Fibroblast of skin of abdomen (primary cell): ENCODE measurements around the gene PSMC5.
"Not testable (repeated sequence)": the region's sequence is repeated elsewhere in the genome, so short reads cannot be mapped to it uniquely, and the experiment has no call there.

Source experiments
- DNase-seq: peaks from one replicate; pipeline ENCODE4 v3.0.0-alpha.2; 2013

The PSMC5 gene

GRCh38 chr17:63840591-63841349 lies 13.5 kb downstream of the PSMC5 start:
- DNase-seq: peak; percentile 20

DNA sequence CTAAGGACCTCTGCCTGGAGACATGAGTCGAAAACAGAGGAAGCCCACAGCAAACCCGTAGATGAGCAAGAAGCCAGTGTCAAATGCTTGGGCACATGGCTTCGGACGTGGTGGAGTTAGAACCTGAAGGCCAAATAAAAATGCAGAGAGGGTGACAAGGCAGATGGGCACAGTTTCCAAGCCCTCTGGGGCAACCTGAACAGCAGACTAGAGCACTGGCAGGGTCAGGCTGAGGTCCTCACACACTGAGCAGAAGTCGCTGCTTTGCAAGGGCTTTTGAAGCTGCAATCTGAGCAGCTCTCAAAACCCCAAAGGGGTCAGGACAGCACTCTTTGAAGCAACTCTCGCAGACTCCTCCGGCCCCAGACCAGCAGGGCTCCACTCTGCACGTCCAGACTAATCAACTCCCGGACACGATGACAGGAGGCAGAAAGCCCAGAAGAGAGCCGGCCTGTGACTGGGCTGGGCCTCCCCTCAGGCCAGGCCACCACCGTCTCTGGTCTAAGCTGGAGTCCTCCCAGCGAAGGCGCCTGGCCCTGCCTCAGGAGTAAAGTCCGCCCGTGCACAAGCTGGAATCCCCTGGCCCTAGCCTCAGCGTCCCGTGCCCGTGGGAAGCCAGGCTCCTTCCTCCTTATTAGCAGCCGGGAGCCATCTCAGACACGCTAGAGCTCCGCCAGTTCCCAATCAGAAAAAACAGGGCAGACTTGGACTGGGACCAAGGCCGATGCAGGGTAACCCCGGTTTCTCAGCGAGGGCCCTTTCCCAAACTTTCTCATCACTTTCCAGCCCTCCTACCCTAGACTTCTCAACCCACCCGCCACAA lies 14.3 kb downstream of the PSMC5 start:
- DNase-seq: peak; percentile 18

DNA sequence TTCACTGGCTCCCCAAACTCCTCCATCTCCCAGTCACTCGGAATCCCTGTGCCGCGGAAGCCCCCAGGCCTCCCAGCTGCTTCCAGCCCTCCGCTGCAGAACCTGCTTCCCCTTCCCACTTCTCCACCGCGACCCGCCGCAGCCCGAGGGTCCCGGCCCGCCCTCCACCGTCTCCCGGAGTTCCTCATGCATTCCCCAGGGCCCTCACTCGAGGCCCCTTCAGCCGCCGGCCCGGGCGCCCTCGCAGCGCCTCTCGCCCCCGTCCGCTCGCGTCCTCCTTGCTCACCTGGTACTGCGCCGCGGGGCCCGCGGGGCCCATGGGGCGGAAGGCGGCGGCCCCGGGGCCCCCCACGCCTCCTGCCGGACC lies 14.9 kb downstream of the PSMC5 start:
- no peak for DNase-seq

GRCh38 chr17:63842540-63843386 lies 15.5 kb downstream of the PSMC5 start, which contains the start of gene SMARCD2:
TSS of gene SMARCD2 (minus strand) at chr17:63842685. CDS start at chr17:63842674, 11 bp downstream.
- DNase-seq: peak; percentile 100

DNA sequence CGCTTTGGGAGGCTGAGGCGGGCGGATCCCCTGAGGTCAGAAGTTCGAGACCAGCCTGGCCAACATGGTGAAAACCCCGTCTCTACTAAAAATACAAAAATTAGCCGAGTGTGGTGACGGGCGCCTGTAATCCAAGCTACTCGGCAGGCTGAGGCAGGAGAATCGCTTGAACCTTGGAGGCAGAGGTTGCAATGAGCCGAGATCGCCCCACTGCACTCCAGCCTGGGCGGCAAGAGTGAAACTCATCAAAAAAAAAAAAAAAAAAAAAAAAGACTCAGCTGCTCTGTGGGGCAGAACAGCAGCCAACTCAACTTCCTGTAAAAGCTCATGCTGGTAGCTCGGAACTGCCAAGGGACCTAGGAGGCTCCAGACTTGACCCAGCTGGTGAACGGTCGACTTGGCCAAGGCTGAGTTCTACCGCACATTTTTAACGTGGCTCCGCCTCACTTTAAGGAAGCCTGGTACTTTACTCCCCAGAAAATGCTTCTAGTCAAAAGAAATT lies 16.2 kb downstream of the PSMC5 start:
- DNase-seq: peak; percentile 51

GRCh38 chr17:63843910-63844677 lies 16.9 kb downstream of the PSMC5 start:
- no peak for DNase-seq

DNA sequence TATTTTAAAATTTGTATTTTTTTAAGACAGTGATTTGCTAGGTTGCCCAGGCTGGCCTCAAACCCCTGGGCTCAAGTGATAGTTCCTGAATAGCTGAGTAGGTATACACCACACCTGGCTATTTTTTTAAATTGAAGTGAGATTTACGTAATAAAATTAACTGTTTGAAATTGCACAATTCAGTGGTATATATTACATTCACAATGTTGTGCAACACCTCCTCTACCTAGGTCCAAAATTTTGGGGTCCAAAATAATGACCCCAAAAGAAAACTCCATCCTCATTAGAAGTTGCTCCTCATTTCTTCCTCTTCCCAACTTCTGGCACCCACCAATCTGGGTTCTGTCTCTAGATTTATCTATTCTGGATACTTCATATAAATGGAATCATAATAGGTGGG lies 18.3 kb downstream of the PSMC5 start:
- no peak for DNase-seq

- no peak for DNase-seq
These were observed 20.5 kb downstream of the PSMC5 start for GRCh38 chr17:63847525-63848249.

GRCh38 chr17:63848834-63849689 lies 21.8 kb downstream of the PSMC5 start:
- DNase-seq: peak; percentile 91

DNA sequence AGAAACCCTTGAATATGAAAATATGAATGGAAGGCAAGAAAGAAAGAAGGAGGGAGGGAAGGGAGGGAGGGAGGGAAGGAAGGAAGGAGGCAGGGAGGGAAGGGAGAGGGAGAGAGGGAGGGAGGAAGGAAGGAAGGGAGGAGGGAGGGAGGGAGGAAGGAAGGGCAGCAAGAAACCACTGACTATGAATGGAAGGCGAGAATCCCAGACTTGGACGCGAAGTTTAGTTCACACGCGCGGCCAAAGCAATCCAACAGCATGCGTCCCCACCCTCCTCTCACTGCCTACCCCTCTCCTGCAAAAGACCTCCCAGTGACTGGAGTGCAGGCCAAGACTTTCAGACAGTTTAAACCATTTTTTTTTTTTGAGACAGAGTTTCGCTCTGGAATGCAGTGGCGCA lies 23.2 kb downstream of the PSMC5 start:
- DNase-seq: no peak

- no peak for DNase-seq
These were observed 26.0 kb downstream of the PSMC5 start for GRCh38 chr17:63853260-63853659.

DNA sequence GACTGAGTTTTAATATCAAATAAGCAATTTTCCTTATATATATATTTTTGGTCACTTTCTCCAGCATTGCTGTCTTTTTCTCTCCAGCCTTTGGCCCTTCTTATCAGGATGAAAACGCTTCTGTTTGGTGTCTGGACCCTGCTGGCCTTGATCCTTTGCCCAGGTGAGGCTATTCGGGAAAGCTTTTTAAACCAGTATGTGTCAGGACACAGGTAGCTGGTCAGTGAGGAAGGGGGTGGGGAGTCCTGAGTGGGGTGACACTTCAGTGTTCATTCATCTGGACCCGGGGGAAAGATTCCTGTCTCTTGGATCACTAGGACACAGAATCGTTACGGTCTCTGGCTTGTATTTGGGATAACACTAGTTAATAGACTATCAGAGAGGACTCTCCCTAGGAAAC lies 27.5 kb downstream of the PSMC5 start:
- no peak for DNase-seq

DNA sequence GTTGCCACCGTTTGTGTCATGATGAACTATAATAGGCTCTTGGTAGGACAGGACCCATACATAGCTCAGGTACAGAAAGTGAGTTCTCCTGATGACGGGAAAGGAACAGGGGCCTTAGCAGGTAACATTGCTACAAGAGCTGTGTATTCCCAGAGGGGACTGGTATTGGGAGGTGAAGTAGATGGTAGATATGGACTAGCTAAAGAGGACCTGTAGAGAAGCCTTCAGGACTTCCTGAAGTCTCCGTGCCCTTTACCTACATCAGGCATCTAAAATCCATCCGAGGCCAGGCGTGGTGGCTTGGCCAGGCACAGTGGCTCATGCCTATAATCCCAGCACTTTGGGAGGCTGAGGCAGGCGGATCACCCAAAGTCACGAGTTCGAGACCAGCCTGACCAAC lies 28.0 kb downstream of the PSMC5 start:
- DNase-seq: no peak

DNA sequence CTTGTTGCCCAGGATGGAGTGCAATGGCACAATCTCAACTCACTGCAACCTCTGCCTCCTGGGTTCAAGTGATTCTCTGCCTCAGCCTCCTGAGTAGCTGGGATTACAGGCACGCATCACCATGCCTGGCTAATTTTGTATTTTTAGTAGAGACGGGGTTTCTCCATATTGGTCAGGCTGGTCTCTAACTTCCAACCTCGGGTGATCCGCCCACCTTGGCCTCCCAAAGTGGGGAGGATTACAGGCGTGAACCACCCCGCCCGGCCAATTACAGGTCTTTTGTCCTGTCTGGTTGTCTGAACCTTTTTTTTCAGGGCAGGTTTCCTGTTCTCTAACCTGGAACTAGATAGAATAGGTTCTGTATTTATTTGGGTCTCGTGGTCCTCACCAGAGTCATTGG lies 29.2 kb downstream of the PSMC5 start:
- not testable (repeated sequence) for DNase-seq

DNA sequence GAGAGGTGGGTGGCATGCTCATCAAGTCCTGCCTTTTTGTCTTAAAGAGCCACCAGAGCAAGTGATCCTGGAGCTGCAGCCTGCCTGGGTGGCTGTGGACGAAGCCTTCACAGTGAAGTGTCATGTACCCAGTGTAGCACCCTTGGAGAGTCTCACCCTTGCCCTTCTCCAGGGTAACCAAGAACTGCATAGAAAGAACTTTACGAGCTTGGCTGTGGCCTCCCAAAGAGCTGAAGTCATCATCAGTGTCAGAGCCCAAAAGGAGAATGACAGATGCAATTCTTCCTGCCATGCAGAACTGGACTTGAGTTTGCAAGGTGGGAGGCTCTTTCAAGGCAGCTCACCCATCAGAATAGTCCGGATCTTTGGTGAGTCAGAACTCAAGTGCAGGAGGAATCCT lies 32.0 kb downstream of the PSMC5 start:
- no peak for DNase-seq

DNA sequence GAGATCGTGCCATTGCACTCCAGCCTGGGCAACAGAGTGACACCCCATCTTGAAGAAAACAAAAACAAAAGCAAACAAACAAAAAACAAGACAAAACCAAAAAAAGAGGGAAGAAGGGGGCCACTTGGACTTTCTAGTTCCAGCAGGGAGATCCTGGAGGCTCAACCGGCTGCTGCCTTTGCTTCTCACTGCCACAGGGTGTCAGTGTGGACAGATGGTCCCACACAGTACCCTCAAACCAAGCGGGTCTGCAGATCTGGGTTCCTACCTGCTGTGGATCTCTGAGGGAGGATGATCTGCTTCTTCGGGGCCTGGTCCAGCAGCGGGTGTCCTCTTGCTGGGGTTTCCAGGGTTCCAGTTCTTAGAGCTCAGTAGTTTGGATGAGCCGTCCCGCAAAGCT lies 39.4 kb downstream of the PSMC5 start:
- DNase-seq: not testable (repeated sequence)

GRCh38 chr17:63869491-63870291 lies 42.5 kb downstream of the PSMC5 start:
- peak; percentile 71 for DNase-seq

GRCh38 chr17:63870292-63870665 lies 43.0 kb downstream of the PSMC5 start:
- peak; percentile 49 for DNase-seq

DNA sequence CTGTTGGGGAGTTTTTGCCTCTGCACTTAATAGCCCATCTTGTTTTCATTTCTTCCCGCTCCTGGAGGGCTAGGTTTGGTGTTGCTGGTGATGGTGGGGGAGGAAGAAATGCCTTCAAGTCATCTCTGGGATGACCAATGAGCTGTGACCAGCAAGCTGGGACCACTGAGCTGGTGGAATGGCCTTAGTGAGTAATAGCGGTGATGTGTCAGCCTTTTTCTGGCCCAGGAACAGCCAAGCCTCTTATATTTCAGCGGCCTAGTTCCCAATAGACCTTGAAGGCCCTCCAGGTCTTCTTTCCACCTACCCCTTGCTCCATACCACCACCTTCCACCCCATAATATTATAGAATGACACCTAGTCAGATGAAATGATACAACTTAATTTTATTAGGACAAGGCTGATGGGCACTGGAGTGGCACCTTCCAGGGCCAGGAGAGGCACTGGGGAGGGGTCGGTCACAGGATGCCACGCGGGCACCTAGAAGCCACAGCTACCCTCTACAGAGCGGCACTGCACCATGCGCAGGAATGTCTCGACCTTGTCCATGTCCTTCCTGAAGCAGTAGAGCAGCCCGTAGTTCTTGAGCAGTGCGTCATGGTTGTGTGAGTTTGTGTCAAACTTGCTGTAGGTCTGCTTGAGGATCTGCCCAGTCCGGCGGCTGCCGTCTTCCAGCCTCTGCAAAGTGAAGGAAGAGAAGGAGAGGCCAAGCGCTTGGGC lies 44.6 kb downstream of the PSMC5 start:
- DNase-seq: not testable (repeated sequence)
